HS-5 (cell line): Measurements from ENCODE around the gene S100A7A.
"Not testable (repeated sequence)": the region's sequence is repeated elsewhere in the genome, so short reads cannot be mapped to it uniquely, and the experiment has no call there.

ENCODE experiments used
- DNase-seq: peaks from one replicate; pipeline ENCODE4 v3.0.0-alpha.2; 2012; ENCODE audit warnings: low read depth

The S100A7A gene

GRCh38 chr1:153395136-153395685 is 21.1 kb upstream of the S100A7A start:
- peak; percentile 29 for DNase-seq

- DNase-seq, result no peak
Measured at GRCh38 chr1:153395776-153396175, 20.5 kb upstream of the S100A7A start.

DNA sequence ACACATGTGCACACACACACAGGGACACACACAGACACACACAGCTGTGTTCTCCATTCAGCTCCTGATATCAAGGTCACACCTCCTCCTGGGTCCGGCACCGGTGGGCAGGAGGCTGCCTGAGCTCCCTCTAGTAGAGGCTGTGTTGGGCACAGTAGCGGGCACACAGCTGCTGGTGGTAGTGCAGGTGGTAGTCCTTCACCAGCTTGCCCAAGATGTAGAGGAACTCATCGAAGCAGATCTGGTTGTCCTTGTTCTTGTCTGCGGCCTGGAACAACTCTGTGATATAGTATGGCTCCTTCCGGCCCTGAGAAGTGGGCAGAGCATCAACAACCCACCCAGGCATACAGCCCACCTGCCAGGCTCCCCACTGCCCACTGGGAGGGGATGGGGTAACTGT is 19.9 kb upstream of the S100A7A start:
- DNase-seq, result no peak

- no peak for DNase-seq
Measured at GRCh38 chr1:153397051-153397923, 19.0 kb upstream of the S100A7A start.

- DNase-seq, result no peak
Measured at GRCh38 chr1:153397924-153398651, 18.2 kb upstream of the S100A7A start.

DNA sequence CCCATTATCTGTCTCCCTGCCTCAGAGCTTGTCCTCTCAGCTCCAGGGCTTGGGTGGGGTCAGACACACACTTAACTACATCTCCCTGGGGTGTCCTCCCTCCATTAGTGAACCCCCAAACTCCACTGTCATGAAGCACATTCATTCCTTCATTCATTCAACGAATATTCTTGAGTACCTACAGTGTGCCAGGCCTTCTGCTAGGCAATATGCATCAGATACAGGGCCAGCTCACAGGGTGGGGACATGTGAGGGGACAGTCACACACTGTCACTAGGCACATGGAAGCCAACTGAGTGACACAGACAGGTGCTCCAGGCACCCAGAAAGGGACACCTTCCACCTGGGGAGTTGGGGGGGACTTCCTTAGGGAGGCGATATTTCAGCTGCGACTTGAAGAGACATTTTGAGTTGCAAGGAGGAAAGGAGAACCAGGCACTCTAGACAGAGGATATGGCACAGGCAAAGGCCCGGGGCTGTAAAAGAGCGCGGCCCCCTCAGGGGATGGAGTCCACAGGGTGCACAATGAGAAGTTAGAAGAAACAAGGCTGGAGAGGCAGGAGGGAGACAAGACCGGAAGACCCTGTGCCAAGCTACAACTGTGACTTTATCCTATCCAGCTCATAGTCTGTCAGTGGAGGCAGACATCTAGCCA is 16.8 kb upstream of the S100A7A start:
- no peak for DNase-seq

GRCh38 chr1:153400244-153400643 is 16.1 kb upstream of the S100A7A start:
- DNase-seq, result no peak

GRCh38 chr1:153401461-153401860 is 14.9 kb upstream of the S100A7A start:
- DNase-seq, result no peak

- DNase-seq, result no peak
Measured at GRCh38 chr1:153402226-153402625, 14.1 kb upstream of the S100A7A start.

- DNase-seq, result no peak
Measured at GRCh38 chr1:153403421-153404085, 12.8 kb upstream of the S100A7A start.

DNA sequence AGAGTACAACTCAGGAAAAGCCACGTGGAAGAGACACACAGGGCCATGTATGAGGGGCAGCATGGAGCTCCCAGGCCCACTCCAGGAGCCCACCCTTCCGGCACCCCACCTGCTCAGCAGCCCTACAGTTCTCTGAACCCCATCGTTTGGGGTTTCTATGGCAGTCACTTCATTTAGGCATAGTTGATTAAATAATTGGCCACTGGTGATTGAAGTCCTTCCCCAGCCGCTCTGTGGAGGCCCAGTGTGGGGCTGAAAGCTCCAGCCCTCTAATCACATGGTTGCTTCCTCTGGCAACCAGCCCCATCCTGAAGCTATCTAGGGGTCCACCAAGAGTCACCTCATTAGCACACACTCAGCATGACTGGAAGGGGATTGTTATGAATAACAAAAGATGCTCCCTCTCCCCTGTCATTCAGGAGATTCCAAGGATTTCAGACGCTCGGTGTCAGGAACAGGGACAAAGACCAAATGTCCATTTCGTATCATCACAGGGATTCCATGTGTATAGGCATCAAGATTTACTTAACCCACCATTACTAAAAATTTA is 12.2 kb upstream of the S100A7A start:
- DNase-seq, result no peak

DNA sequence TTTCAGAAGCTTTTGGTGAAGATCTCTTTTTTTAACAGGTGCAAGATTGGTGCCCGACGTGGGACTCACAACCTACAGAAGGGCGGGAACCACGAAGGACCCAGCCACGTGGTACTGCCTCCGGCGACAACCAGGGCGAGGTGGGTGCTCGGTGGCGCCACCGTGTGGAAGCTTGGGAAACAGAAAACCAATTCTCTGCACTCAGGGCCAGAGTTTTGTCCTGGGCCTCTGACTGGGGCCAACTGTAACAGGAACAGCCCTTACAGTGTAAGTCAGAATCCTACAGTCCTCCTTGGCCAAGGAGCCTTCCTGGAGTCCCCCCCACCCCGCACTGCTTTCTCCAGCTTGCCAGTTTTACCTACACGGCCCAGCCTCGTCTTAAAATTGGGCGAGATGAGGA is 11.6 kb upstream of the S100A7A start:
- no peak for DNase-seq

- DNase-seq, result not testable (repeated sequence)
Measured at GRCh38 chr1:153405825-153406599, 10.3 kb upstream of the S100A7A start.

GRCh38 chr1:153407274-153407673 is 9.0 kb upstream of the S100A7A start:
- DNase-seq, result not testable (repeated sequence)

GRCh38 chr1:153413961-153414360 is 2.4 kb upstream of the S100A7A start:
- DNase-seq, result not testable (repeated sequence)

- no peak for DNase-seq
Measured at GRCh38 chr1:153417136-153417888, 992 bp downstream of the S100A7A start.

DNA sequence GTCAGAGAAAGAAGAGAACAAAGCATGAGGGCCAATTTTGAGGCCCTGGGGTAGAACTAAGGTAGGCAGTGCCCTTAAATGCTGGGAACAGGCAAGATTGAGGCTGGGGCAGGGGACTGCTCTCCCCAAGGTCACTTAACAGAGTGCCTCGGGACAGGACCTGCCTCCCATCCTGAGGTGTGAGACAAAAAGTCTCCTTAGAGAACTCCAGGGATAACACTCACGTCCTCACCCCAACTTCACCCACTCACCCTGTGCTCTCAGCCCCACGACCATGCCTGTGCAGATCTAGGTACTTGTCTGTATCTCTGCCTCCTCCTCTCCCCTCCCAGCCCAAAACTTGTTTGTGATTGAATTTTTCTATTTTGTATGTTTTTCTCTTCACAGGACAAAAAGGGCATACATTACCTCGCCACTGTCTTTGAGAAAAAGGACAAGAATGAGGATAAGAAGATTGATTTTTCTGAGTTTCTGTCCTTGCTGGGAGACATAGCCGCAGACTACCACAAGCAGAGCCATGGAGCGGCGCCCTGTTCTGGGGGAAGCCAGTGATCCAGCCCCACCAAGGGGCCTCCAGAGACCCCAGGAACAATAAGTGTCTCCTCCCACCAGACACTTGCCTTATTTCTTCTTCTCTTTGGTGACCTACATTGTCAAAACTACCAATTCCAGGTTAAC is 2.6 kb downstream of the S100A7A start:
- DNase-seq, result not testable (repeated sequence)

GRCh38 chr1:153419436-153419793 is 3.1 kb downstream of the S100A7A start:
- DNase-seq, result not testable (repeated sequence)

DNA sequence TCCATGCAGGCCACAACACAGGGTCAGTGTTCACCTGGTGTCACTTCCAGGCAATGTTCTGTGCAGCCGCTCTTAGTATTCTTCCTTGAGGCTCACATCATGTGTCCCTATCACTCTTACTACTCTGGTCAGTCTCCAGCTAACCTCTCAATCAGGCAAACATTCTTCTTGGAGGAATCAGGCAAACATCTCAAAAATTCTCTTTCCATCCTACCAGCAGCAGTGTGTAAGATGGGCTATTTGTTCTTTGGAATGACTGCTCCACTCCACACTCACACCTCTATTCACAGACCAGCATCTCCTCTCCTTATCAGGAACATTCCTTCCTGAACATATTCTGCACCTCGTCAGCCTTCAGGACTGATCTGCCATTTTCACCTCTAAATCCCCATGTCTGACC is 4.0 kb downstream of the S100A7A start:
- no peak for DNase-seq
